Natural killer cell (primary cell): ENCODE data around the gene CD72. TPM values are rescaled to one million over a fixed set of nuclear protein-coding genes. Genes with fewer than 3 reads are reported as not detected.

Experiments used
- ATAC-seq, 3 donors: fragments of 150-1000 bp in 2 of 3; fragments of 200-7000 bp in 1 of 3; cut with Tn5 transposase; 1 replicate in 1 of 3; 2 replicates in 2 of 3; pipeline ENCODE4 v1.10.0; 2021; ENCODE audit warnings: mild to moderate bottlenecking in 2 of 3, moderate library complexity in 2 of 3
- DNase-seq, 2 donors: peaks; one replicate each; pipeline versions ENCODE4 v3.0.0 to v3.0.0-alpha.2; 2013 to 2021; ENCODE audit warnings: mixed read lengths in 1 of 2
- H3K27ac ChIP-seq: one replicate; pipeline ENCODE4 v1.5.1; 2013; ENCODE audit warnings: mild to moderate bottlenecking, low read length
- H3K27me3 ChIP-seq: one replicate; pipeline ENCODE4 v1.6.1; 2013; ENCODE audit warnings: low read length; ENCODE audit not compliant: control insufficient read depth, insufficient read depth
- H3K36me3 ChIP-seq: one replicate; pipeline ENCODE4 v1.6.1; 2013; ENCODE audit warnings: low read length; ENCODE audit not compliant: control insufficient read depth, insufficient read depth
- H3K4me1 ChIP-seq: one replicate; pipeline ENCODE4 v1.6.1; 2013; ENCODE audit warnings: low read length; ENCODE audit not compliant: control insufficient read depth, insufficient read depth
- H3K4me3 ChIP-seq: one replicate; pipeline ENCODE4 v1.5.1; 2013; ENCODE audit warnings: low read length
- H3K9me3 ChIP-seq: one replicate; pipeline ENCODE4 v1.6.1; 2013; ENCODE audit warnings: low read length; ENCODE audit not compliant: control insufficient read depth, insufficient read depth
- H3K27ac Mint-ChIP-seq, 2 donors: one replicate each; pipeline ENCODE4 v1.8.0; 2022; ENCODE audit warnings: mild to moderate bottlenecking in 2 of 2, mixed read lengths in 2 of 2, moderate library complexity in 1 of 2
- H3K27me3 Mint-ChIP-seq, 2 donors: one replicate each; pipeline ENCODE4 v1.8.0; 2022; ENCODE audit warnings: low read depth in 2 of 2, mixed read lengths in 2 of 2
- H3K36me3 Mint-ChIP-seq: one replicate; pipeline ENCODE4 v1.8.0; 2022; ENCODE audit warnings: mixed read lengths
- H3K4me1 Mint-ChIP-seq, 2 donors: one replicate each; pipeline ENCODE4 v1.8.0; 2022; ENCODE audit warnings: mixed read lengths in 2 of 2
- H3K4me3 Mint-ChIP-seq: one replicate; pipeline ENCODE4 v1.8.0; 2022; ENCODE audit warnings: mild to moderate bottlenecking, moderate library complexity, mixed read lengths
- H3K9me3 Mint-ChIP-seq, 2 donors: one replicate each; pipeline ENCODE4 v1.8.0; 2022; ENCODE audit warnings: mixed read lengths in 2 of 2
- CTCF ChIP-seq: fragments of 200-600 bp; IDR thresholded peaks from one replicate; pipeline ENCODE4 v1.8.0; 2022; ENCODE audit warnings: antibody characterized with exemption
- WGBS: methylation state at CpG from one replicate; pipeline ENCODE4 v1.1.7; 2013; ENCODE audit warnings: missing lambda C conversion rate; ENCODE audit not compliant: insufficient coverage; 5-methylcytosine and 5-hydroxymethylcytosine counted together
- intact Hi-C: fragments of 100-400 bp; cut with micrococcal nuclease; formaldehyde crosslinking; loops from one replicate; pipeline ENCODE4 v1.14.2; 2022
- total RNA-seq, 4 donors: library from RNA; stranded (reverse); fragments of 120-200 nt in 1 of 4; gene quantifications; one replicate each; pipeline versions ENCODE4 v1.2.3 to v1.2.4, GENCODE V29; 2013 to 2022

Gene CD72
- total RNA-seq, 3 donors from 2014 or later (not counting 1 experiment from before 2014, with no cell fraction given) = 27.0 to 48.1 (median 32.3) TPM

GRCh38 chr9:35560625-35561337 lies 57.4 kb downstream of the CD72 start:
- ATAC-seq = no peak
- peaks cover 4% of the 10 kb centered on the region for H3K4me1 ChIP-seq
- H3K36me3 ChIP-seq = no peaks in the 10 kb centered on the region
- H3K4me3 Mint-ChIP-seq = no peak overlapping the region
- H3K27me3 ChIP-seq = no peaks in the 10 kb centered on the region
- TF ChIP-seq CTCF = no peak
- H3K4me3 ChIP-seq = no peak overlapping the region
- no peaks in the 10 kb centered on the region for H3K9me3 Mint-ChIP-seq
- H3K27me3 Mint-ChIP-seq = no peaks in the 10 kb centered on the region
- H3K4me1 Mint-ChIP-seq = peaks cover 0 to 19% of the 10 kb centered on the region in 2 donors
- no peak overlapping the region for H3K27ac ChIP-seq
- DNase-seq = no peak
- no peaks in the 10 kb centered on the region for H3K9me3 ChIP-seq
- H3K27ac Mint-ChIP-seq = no peak overlapping the region
- H3K36me3 Mint-ChIP-seq = no peaks in the 10 kb centered on the region
- 91% methylated on average over 24 of the region's 24 CpGs for WGBS
- intact Hi-C loops = no loop called here

Other genes starting within 250 kb of the CD72 start
- gene RUSC2, start 128.3 kb downstream of the CD72 start, total RNA-seq = 1 to 10 TPM; 2.0 to 7.9 (median 2.5) TPM
- 10 to 100 TPM; 40.7 to 72.5 (median 47.5) TPM for gene TESK1, start 13.2 kb downstream of the CD72 start, total RNA-seq
- gene SIT1, start 32.5 kb upstream of the CD72 start, total RNA-seq = 1 to 10 TPM in 2 of 3 donors, not detected in 1; 1.2 to 1.4 TPM
- 1,000 to 10,000 TPM; 5,042 to 6,602 (median 5,874) TPM for gene RMRP, start 39.6 kb upstream of the CD72 start, total RNA-seq
- gene CCDC107, start 39.9 kb upstream of the CD72 start, total RNA-seq = 10 to 100 TPM; 30.9 to 37.9 (median 36.8) TPM
- gene ARHGEF39, start 46.8 kb upstream of the CD72 start, total RNA-seq = 1 to 10 TPM; 1.3 to 3.2 (median 1.5) TPM
- gene CA9, start 55.5 kb upstream of the CD72 start, total RNA-seq = not detected
- 10 to 100 TPM; 20.9 to 23.8 (median 22.9) TPM for gene TPM2, start 71.5 kb upstream of the CD72 start, total RNA-seq
- 100 to 1,000 TPM; 509 to 552 (median 528) TPM for gene TLN1, start 113.8 kb upstream of the CD72 start, total RNA-seq
- gene CREB3, start 114.3 kb upstream of the CD72 start, total RNA-seq = 10 to 100 TPM; 15.7 to 19.7 (median 18.8) TPM
- 100 to 1,000 TPM in 2 of 3 donors, 10 to 100 TPM in 1; 76.4 to 118 (median 101) TPM for gene GBA2, start 130.8 kb upstream of the CD72 start, total RNA-seq
- 10 to 100 TPM; 22.3 to 26.4 (median 23.3) TPM for gene RGP1, start 130.9 kb upstream of the CD72 start, total RNA-seq
- not detected for gene MSMP, start 135.9 kb upstream of the CD72 start, total RNA-seq
- 1 to 10 TPM; 2.1 to 2.7 (median 2.4) TPM for gene NPR2, start 173.2 kb upstream of the CD72 start, total RNA-seq
- gene SPAG8, start 193.8 kb upstream of the CD72 start, total RNA-seq = 1 to 10 TPM; 2.0 to 2.4 (median 2.1) TPM
- 10 to 100 TPM; 25.8 to 27.5 (median 25.9) TPM for gene HINT2, start 196.6 kb upstream of the CD72 start, total RNA-seq
- gene FAM221B, start 210.3 kb upstream of the CD72 start, total RNA-seq = not detected
- 1 to 10 TPM; 5.2 to 7.8 (median 5.4) TPM for gene TMEM8B, start 210.8 kb upstream of the CD72 start, total RNA-seq